Measurements from ENCODE around the gene NRXN2.

The NRXN2 gene

DNA sequence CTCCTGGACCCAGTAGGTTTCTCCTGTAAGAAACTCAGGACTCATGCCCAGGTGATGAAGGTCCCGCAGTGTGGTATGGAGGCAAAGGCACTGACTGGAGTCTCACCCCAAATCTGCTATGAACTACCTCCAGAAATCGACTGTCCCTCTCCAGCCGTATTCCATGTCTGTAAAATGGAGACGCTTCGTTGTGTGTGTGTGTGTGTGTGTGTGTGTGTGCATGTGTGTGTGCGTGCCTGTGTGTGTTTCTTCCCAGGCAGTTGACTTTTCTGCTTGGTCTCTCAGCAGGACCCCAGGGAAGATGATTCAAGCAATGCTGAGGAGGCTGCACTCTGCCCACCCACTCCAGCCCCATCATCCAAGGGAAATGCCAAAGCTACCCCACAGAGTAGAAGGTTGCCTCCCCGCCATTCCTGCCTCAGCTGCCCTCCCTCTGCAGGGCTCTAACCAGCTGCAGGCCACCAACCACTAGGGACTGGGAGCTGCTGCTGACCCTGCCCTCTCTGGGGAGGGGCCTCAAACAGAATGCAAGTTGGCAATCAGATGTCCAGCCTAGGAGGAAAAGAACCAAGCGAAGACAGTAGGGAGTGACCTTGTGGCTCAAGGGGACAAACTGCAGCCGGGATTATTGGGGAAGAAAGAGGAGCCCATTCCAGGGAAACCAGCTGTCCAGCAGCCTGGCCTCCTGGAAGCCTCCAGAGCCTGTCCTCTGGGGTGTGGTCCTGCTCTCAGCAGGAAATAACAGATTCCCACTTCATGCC is 75.8 kb downstream of the NRXN2 start:
- TF ChIP-seq, protein P1, sequence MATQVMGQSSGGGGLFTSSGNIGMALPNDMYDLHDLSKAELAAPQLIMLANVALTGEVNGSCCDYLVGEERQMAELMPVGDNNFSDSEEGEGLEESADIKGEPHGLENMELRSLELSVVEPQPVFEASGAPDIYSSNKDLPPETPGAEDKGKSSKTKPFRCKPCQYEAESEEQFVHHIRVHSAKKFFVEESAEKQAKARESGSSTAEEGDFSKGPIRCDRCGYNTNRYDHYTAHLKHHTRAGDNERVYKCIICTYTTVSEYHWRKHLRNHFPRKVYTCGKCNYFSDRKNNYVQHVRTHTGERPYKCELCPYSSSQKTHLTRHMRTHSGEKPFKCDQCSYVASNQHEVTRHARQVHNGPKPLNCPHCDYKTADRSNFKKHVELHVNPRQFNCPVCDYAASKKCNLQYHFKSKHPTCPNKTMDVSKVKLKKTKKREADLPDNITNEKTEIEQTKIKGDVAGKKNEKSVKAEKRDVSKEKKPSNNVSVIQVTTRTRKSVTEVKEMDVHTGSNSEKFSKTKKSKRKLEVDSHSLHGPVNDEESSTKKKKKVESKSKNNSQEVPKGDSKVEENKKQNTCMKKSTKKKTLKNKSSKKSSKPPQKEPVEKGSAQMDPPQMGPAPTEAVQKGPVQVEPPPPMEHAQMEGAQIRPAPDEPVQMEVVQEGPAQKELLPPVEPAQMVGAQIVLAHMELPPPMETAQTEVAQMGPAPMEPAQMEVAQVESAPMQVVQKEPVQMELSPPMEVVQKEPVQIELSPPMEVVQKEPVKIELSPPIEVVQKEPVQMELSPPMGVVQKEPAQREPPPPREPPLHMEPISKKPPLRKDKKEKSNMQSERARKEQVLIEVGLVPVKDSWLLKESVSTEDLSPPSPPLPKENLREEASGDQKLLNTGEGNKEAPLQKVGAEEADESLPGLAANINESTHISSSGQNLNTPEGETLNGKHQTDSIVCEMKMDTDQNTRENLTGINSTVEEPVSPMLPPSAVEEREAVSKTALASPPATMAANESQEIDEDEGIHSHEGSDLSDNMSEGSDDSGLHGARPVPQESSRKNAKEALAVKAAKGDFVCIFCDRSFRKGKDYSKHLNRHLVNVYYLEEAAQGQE (IDR thresholded peaks at IDR 0.05; ENCODE audit: insufficient read depth in 1 of 2, low read depth in 2 of 2, low read length in 2 of 2): no peak
- no peak for TF ChIP-seq FOXP2 (optimal IDR thresholded peaks at IDR 0.05; ENCODE audit: borderline replicate concordance, extremely low read depth, extremely low read length, insufficient read depth)

GRCh38 chr11:64644647-64645275 is 78.2 kb downstream of the NRXN2 start:
- TF ChIP-seq, protein P1 (IDR thresholded peaks at IDR 0.05; ENCODE audit: insufficient read depth in 1 of 2, low read depth in 2 of 2, low read length in 2 of 2): no peak
- TF ChIP-seq TAF1 (IDR thresholded peaks at IDR 0.05; ENCODE audit: borderline replicate concordance, insufficient read depth, low read length): no peak
- no peak for TF ChIP-seq POLR2AphosphoS5 (IDR thresholded peaks at IDR 0.05; ENCODE audit: low read depth, low read length)
- no peak for TF ChIP-seq SIN3A (IDR thresholded peaks at IDR 0.05; ENCODE audit: borderline replicate concordance, insufficient read depth, low read length)
- TF ChIP-seq FOXP2 (optimal IDR thresholded peaks at IDR 0.05; ENCODE audit: borderline replicate concordance, extremely low read depth, extremely low read length, insufficient read depth): no peak

GRCh38 chr11:64643920-64644646 is 78.9 kb downstream of the NRXN2 start:
- TF ChIP-seq FOXP2 (optimal IDR thresholded peaks at IDR 0.05; ENCODE audit: borderline replicate concordance, extremely low read depth, extremely low read length, insufficient read depth): no peak
- TF ChIP-seq SIN3A (IDR thresholded peaks at IDR 0.05; ENCODE audit: borderline replicate concordance, insufficient read depth, low read length): no peak
- no peak for TF ChIP-seq POLR2AphosphoS5 (IDR thresholded peaks at IDR 0.05; ENCODE audit: low read depth, low read length)
- TF ChIP-seq TAF1 (IDR thresholded peaks at IDR 0.05; ENCODE audit: borderline replicate concordance, insufficient read depth, low read length): no peak
- TF ChIP-seq, protein P1 (IDR thresholded peaks at IDR 0.05; ENCODE audit: insufficient read depth in 1 of 2, low read depth in 2 of 2, low read length in 2 of 2): no peak

DNA sequence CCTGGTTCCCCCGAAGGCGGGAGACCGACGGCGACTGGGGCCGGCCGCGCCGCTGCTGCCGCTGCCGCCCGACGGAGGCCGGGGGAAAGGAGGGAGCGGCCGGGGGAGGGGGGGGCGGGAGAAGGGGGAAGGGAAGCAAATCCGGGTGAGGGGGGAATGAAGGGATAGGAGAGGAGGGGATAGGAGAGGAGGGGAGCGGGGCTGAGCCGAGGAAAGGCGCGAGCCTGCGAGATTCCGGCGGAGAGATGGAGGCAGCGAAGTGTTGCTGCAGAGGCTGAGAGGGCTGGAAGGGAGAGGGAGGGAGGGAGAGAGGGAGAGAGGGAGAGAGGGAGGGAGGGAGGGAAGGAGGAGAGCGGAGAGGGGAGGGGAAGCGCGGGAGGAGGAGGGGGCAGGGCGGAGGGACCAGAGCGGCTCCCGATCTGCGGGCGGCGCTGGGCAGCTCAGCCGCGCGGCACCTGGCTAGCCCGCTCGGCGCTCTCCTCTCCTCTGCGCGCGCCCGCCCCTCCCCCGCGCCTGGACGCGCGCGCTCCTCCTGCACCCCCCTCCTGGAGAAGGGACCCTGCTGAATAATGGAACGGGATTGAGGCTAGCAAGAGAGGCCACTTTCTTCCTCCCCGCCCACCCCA is 79.6 kb downstream of the NRXN2 start:
- TF ChIP-seq TAF1 (IDR thresholded peaks at IDR 0.05; ENCODE audit: borderline replicate concordance, insufficient read depth, low read length) (no peak), SIN3A (IDR thresholded peaks at IDR 0.05; ENCODE audit: borderline replicate concordance, insufficient read depth, low read length) (no peak), POLR2AphosphoS5 (IDR thresholded peaks at IDR 0.05; ENCODE audit: low read depth, low read length) (no peak), FOXP2 (optimal IDR thresholded peaks at IDR 0.05; ENCODE audit: borderline replicate concordance, extremely low read depth, extremely low read length, insufficient read depth) (no peak)
- TF ChIP-seq, protein P1 (IDR thresholded peaks at IDR 0.05; ENCODE audit: insufficient read depth in 1 of 2, low read depth in 2 of 2, low read length in 2 of 2): no peak
